ENCODE data around the gene FDXACB1. TPM values are rescaled to one million over a fixed set of nuclear protein-coding genes. Genes with fewer than 3 reads are reported as not detected.

The FDXACB1 gene
- polyA plus RNA-seq, 1 donor: 3.2 TPM

- Histone ChIP-seq H3K36me3 (ENCODE audit: control insufficient read depth, insufficient read depth, low read length) (peaks cover 9% of the 10 kb centered on the region), H3K27ac (ENCODE audit: low read length) (no peak overlapping the region), H3K4me3 (ENCODE audit: low read length) (no peak overlapping the region), H3K4me1 (ENCODE audit: control insufficient read depth, insufficient read depth, low read length) (peaks cover 39% of the 10 kb centered on the region), H3K27me3 (ENCODE audit: control insufficient read depth, insufficient read depth, low read length) (no peaks in the 10 kb centered on the region), H3K9me3 (ENCODE audit: control insufficient read depth, low read depth, low read length) (no peaks in the 10 kb centered on the region)
- peak in 1 of 2 donors; percentile 6 for DNase-seq
- whole genome bisulfite sequencing (ENCODE audit: insufficient coverage, low lambda C conversion rate): 60% methylated on average over 1 of the region's 4 CpGs
These were observed 45.4 kb downstream of the FDXACB1 start for GRCh38 chr11:111833524-111833923.

- DNase-seq: no peak
- H3K36me3 ChIP-seq (ENCODE audit: control insufficient read depth, insufficient read depth, low read length): peaks cover 12% of the 10 kb centered on the region
- no peaks in the 10 kb centered on the region for H3K27me3 ChIP-seq (ENCODE audit: control insufficient read depth, insufficient read depth, low read length)
- H3K4me3 ChIP-seq (ENCODE audit: low read length): no peak overlapping the region
- no peak overlapping the region for H3K27ac ChIP-seq (ENCODE audit: low read length)
- H3K9me3 ChIP-seq (ENCODE audit: control insufficient read depth, low read depth, low read length): no peaks in the 10 kb centered on the region
- WGBS (ENCODE audit: insufficient coverage, low lambda C conversion rate): 60% methylated on average over 1 of the region's 5 CpGs
- peaks cover 8% of the 10 kb centered on the region for H3K4me1 ChIP-seq (ENCODE audit: control insufficient read depth, insufficient read depth, low read length)
These were observed 49.6 kb downstream of the FDXACB1 start for GRCh38 chr11:111829185-111829968.

- H3K27ac ChIP-seq (ENCODE audit: low read length): no peak overlapping the region
- no peak for DNase-seq
- H3K4me3 ChIP-seq (ENCODE audit: low read length): no peak overlapping the region
- H3K36me3 ChIP-seq (ENCODE audit: control insufficient read depth, insufficient read depth, low read length): peaks cover 12% of the 10 kb centered on the region
- H3K27me3 ChIP-seq (ENCODE audit: control insufficient read depth, insufficient read depth, low read length): no peaks in the 10 kb centered on the region
- WGBS (ENCODE audit: insufficient coverage, low lambda C conversion rate): 100% methylated on average over 1 of the region's 2 CpGs
- H3K9me3 ChIP-seq (ENCODE audit: control insufficient read depth, low read depth, low read length): no peaks in the 10 kb centered on the region
- no peaks in the 10 kb centered on the region for H3K4me1 ChIP-seq (ENCODE audit: control insufficient read depth, insufficient read depth, low read length)
These were observed 52.5 kb downstream of the FDXACB1 start for GRCh38 chr11:111826322-111826950.

Other genes with a start within 250 kb of the FDXACB1 start
- gene PPP2R1B, start 112.8 kb downstream of the FDXACB1 start, polyA plus RNA-seq: 34.5 TPM
- 31.1 TPM for gene ALG9, start 7.6 kb downstream of the FDXACB1 start, polyA plus RNA-seq
- 41.2 TPM for gene CFAP68, start 376 bp upstream of the FDXACB1 start, polyA plus RNA-seq
- 31.9 TPM for gene CRYAB, start 32.6 kb upstream of the FDXACB1 start, polyA plus RNA-seq
- gene HSPB2, start 33.6 kb upstream of the FDXACB1 start, polyA plus RNA-seq: 4.3 TPM
- gene C11orf52, start 39.7 kb upstream of the FDXACB1 start, polyA plus RNA-seq: 14.6 TPM
- gene DIXDC1, start 58.2 kb upstream of the FDXACB1 start, polyA plus RNA-seq: 15.5 TPM
- gene DLAT, start 146.2 kb upstream of the FDXACB1 start, polyA plus RNA-seq: 26.1 TPM
- gene PIH1D2, start 194.9 kb upstream of the FDXACB1 start, polyA plus RNA-seq: 1.6 TPM
- 27.7 TPM for gene NKAPD1, start 195.1 kb upstream of the FDXACB1 start, polyA plus RNA-seq
- gene TIMM8B, start 207.6 kb upstream of the FDXACB1 start, polyA plus RNA-seq: 55.1 TPM
- 146 TPM for gene SDHD, start 207.7 kb upstream of the FDXACB1 start, polyA plus RNA-seq